Gastrocnemius medialis (tissue), 4 donors: ENCODE data around the gene FAM107A. TPM values are rescaled to one million over a fixed set of nuclear protein-coding genes. Genes with fewer than 3 reads are reported as not detected.

Experiments used
- ATAC-seq, 2 donors: fragments of 150-250 bp; one replicate each; pipeline ENCODE4 v1.9.1; 2016
- DNase-seq, 2 donors: peaks; one replicate each; pipeline ENCODE4 v3.0.0-alpha.2; 2019
- H3K27ac ChIP-seq, 4 donors: fragments of 200-600 bp; sonication (generic); 1 replicate in 1 of 4; 2 replicates in 3 of 4; pipeline ENCODE4 v1.5.1; 2016 to 2018; ENCODE audit warnings: mild to moderate bottlenecking in 2 of 4, moderate library complexity in 1 of 4
- H3K27me3 ChIP-seq, 3 donors: fragments of 200-600 bp; sonication (generic) in 2 of 3; 1 replicate in 1 of 3; 2 replicates in 2 of 3; pipeline versions ENCODE4 v1.5.1 to v1.6.0; 2016 to 2019; ENCODE audit warnings: mild to moderate bottlenecking in 1 of 3, moderate library complexity in 1 of 3
- H3K36me3 ChIP-seq, 2 donors: fragments of 200-600 bp; sonication (generic) in 1 of 2; one replicate each; pipeline ENCODE4 v1.5.1; 2017 to 2018
- H3K4me1 ChIP-seq, 2 donors: fragments of 200-600 bp; sonication (generic) in 1 of 2; one replicate each; pipeline ENCODE4 v1.5.1; 2016 to 2017; ENCODE audit warnings: mild to moderate bottlenecking in 2 of 2
- H3K4me3 ChIP-seq, 4 donors: fragments of 200-600 bp; sonication (generic) in 3 of 4; 1 replicate in 1 of 4; 2 replicates in 3 of 4; pipeline ENCODE4 v1.5.1; 2016 to 2019; ENCODE audit warnings: mild to moderate bottlenecking in 2 of 4
- H3K9me3 ChIP-seq, 3 donors: fragments of 200-600 bp; sonication (generic) in 2 of 3; 1 replicate in 1 of 3; 2 replicates in 2 of 3; pipeline ENCODE4 v1.5.1; 2016 to 2019
- CTCF ChIP-seq, 5 experiments: fragments of 450-650 bp in 3 of 5; fragments of 200-600 bp in 2 of 5; sonication (generic) in 2 of 5; IDR thresholded peaks in 4 of 5; conservative IDR thresholded peaks in 1 of 5; 1 replicate in 4 of 5; 2 replicates in 1 of 5; pipeline ENCODE4 v1.5.1; 2016 to 2019; ENCODE audit warnings: antibody characterized with exemption in 5 of 5, mild to moderate bottlenecking in 3 of 5, moderate library complexity in 3 of 5
- POLR2A ChIP-seq, 2 donors: fragments of 450-650 bp; IDR thresholded peaks; one replicate each; pipeline ENCODE4 v1.6.1; 2017; ENCODE audit warnings: antibody characterized with exemption in 2 of 2, mild to moderate bottlenecking in 2 of 2, moderate library complexity in 2 of 2
- in situ Hi-C, 4 donors: fragments of 200-750 bp; cut with MboI; loops; one replicate each; pipeline versions ENCODE4 v1.15.0 to v1.8.0; 2017; ENCODE audit warnings: low sequenced_read_pairs in 4 of 4
- intact Hi-C: fragments of 100-400 bp; cut with DNase I; formaldehyde crosslinking; loops from one replicate; pipeline ENCODE4 v1.15.1; 2023; ENCODE audit warnings: low total_unique reads
- total RNA-seq, 4 donors: library from RNA; depleted of rRNA; stranded (reverse); fragments of >200 nt; gene quantifications; one replicate each; pipeline versions ENCODE4 v1.1.0 to v1.2.3, GENCODE V29; 2016

FAM107A gene
- total RNA-seq, 4 donors from 2014 or later = 21.1 to 28.5 (median 27.6) TPM

- no peak for DNase-seq
- Histone ChIP-seq H3K4me3 (peak overlapping the region; percentile 27 to 47 (median 41)), H3K27me3 (no peaks in the 10 kb centered on the region), H3K4me1 (peaks cover 16 to 20% of the 10 kb centered on the region in 2 donors), H3K27ac (peak overlapping the region; percentile 43 to 84 (median 74)), H3K9me3 (no peaks in the 10 kb centered on the region), H3K36me3 (no peaks in the 10 kb centered on the region)
- in situ Hi-C loops = loop anchor here in 3 of 4 donors (10.0 to 25.0 kb wide), 2 partner anchors 71 to 349 kb away; no protein-coding TSS in a partner anchor
- no peak for TF ChIP-seq CTCF (IDR thresholded peaks at IDR 0.05 in 4 of 5, conservative IDR thresholded peaks at IDR 0.05 in 1 of 5)
- no peak for TF ChIP-seq POLR2A (IDR thresholded peaks at IDR 0.05)
- intact Hi-C loops = loop anchor here (10.0 kb wide), 1 partner anchor 351 kb away; no protein-coding TSS in a partner anchor
- no peak for ATAC-seq
Observed at GRCh38 chr3:58535531-58536500, 41.4 kb downstream of the FAM107A start.

GRCh38 chr3:58534592-58535494 is 42.3 kb downstream of the FAM107A start:
- DNase-seq = no peak

GRCh38 chr3:58532794-58533220 is 44.4 kb downstream of the FAM107A start:
- Histone ChIP-seq H3K27me3 (no peaks in the 10 kb centered on the region), H3K36me3 (peaks cover 0 to 7% of the 10 kb centered on the region in 2 donors), H3K27ac (no peak overlapping the region), H3K9me3 (no peaks in the 10 kb centered on the region), H3K4me3 (no peak overlapping the region), H3K4me1 (peaks cover 16 to 20% of the 10 kb centered on the region in 2 donors)
- intact Hi-C loops (loop anchor here (1.0 to 10.0 kb wide), 5 partner anchors 42 to 348 kb away; partner anchors contain the start of genes HTD2, PXK and RPP14), in situ Hi-C loops (loop anchor here in 3 of 4 donors (5.0 to 25.0 kb wide), 3 partner anchors 68 to 346 kb away; no protein-coding TSS in a partner anchor)
- ATAC-seq = peak; percentile 59 to 69
- TF ChIP-seq CTCF (IDR thresholded peaks at IDR 0.05 in 4 of 5, conservative IDR thresholded peaks at IDR 0.05 in 1 of 5) = peak; percentile 88 to 95 (median 92)
- TF ChIP-seq POLR2A (IDR thresholded peaks at IDR 0.05) = no peak
- DNase-seq = peak; percentile 25 to 56

More at GRCh38 chr3:58534592-58535494, 42.3 kb downstream of the FAM107A start:
- peaks cover 0 to 7% of the 10 kb centered on the region in 2 donors for H3K36me3 ChIP-seq
- in situ Hi-C loops (loop anchor here in 3 of 4 donors (5.0 to 25.0 kb wide), 3 partner anchors 70 to 348 kb away; no protein-coding TSS in a partner anchor), intact Hi-C loops (loop anchor here (5.0 to 10.0 kb wide), 3 partner anchors 203 to 350 kb away; partner anchors contain the start of genes HTD2, PXK and RPP14)
- H3K4me3 ChIP-seq = no peak overlapping the region
- peaks cover 16 to 20% of the 10 kb centered on the region in 2 donors for H3K4me1 ChIP-seq
- no peak for TF ChIP-seq CTCF (IDR thresholded peaks at IDR 0.05 in 4 of 5, conservative IDR thresholded peaks at IDR 0.05 in 1 of 5)
- no peak for TF ChIP-seq POLR2A (IDR thresholded peaks at IDR 0.05)
- H3K9me3 ChIP-seq = no peaks in the 10 kb centered on the region
- no peaks in the 10 kb centered on the region for H3K27me3 ChIP-seq
- H3K27ac ChIP-seq = no peak overlapping the region
- no peak for ATAC-seq

- Histone ChIP-seq H3K27me3 (no peaks in the 10 kb centered on the region), H3K27ac (no peak overlapping the region), H3K9me3 (no peaks in the 10 kb centered on the region), H3K4me1 (peaks cover 12 to 14% of the 10 kb centered on the region in 2 donors), H3K4me3 (no peak overlapping the region), H3K36me3 (peaks cover 0 to 7% of the 10 kb centered on the region in 2 donors)
- intact Hi-C loops (loop anchor here (1.0 to 10.0 kb wide), 5 partner anchors 41 to 347 kb away; partner anchors contain the start of genes HTD2, PXK and RPP14), in situ Hi-C loops (loop anchor here in 3 of 4 donors (5.0 to 25.0 kb wide), 3 partner anchors 67 to 345 kb away; no protein-coding TSS in a partner anchor)
- ATAC-seq (no peak), DNase-seq (no peak)
- no peak for TF ChIP-seq CTCF (IDR thresholded peaks at IDR 0.05 in 4 of 5, conservative IDR thresholded peaks at IDR 0.05 in 1 of 5)
- TF ChIP-seq POLR2A (IDR thresholded peaks at IDR 0.05) = no peak
Observed at GRCh38 chr3:58531956-58532355, 45.2 kb downstream of the FAM107A start.
